Esophagus squamous epithelium (tissue), 5 donors: ENCODE measurements around the gene GGCX. TPM values are rescaled to one million over a fixed set of nuclear protein-coding genes. Genes with fewer than 3 reads are reported as not detected.

Source experiments
- DNase-seq: peaks from one replicate; lab custom pipeline; 2025; lab: John Stamatoyannopoulos, UW
- H3K27ac ChIP-seq, 4 donors: fragments of 200-600 bp; sonication (generic); one replicate each; pipeline ENCODE4 v1.5.1; 2016 to 2019; ENCODE audit warnings: mild to moderate bottlenecking in 1 of 4
- H3K27me3 ChIP-seq, 4 donors: fragments of 200-600 bp; sonication (generic); 1 replicate in 3 of 4; 2 replicates in 1 of 4; pipeline versions ENCODE4 v1.5.1 to v1.6.0; 2017 to 2021; ENCODE audit warnings: antibody characterized with exemption in 1 of 4
- H3K36me3 ChIP-seq, 3 donors: fragments of 200-600 bp; sonication (generic); one replicate each; pipeline ENCODE4 v1.5.1; 2016 to 2019
- H3K4me1 ChIP-seq, 3 donors: fragments of 200-600 bp; sonication (generic); one replicate each; pipeline ENCODE4 v1.5.1; 2017 to 2019
- H3K4me3 ChIP-seq, 4 donors: fragments of 200-600 bp; sonication (generic); 1 replicate in 3 of 4; 2 replicates in 1 of 4; pipeline ENCODE4 v1.5.1; 2016 to 2019; ENCODE audit warnings: mild to moderate bottlenecking in 2 of 4, moderate library complexity in 1 of 4
- H3K9me3 ChIP-seq, 3 donors: fragments of 200-600 bp; sonication (generic); one replicate each; pipeline ENCODE4 v1.5.1; 2016 to 2019
- POLR2A ChIP-seq, 4 donors: fragments of 450-650 bp; IDR thresholded peaks; one replicate each; pipeline ENCODE4 v1.6.1; 2017; ENCODE audit warnings: antibody characterized with exemption in 4 of 4, mild to moderate bottlenecking in 4 of 4, moderate library complexity in 3 of 4
- WGBS, 2 donors: methylation state at CpG; one replicate each; pipeline ENCODE4 v1.1.5; 2018; 5-methylcytosine and 5-hydroxymethylcytosine counted together
- intact Hi-C: fragments of 100-400 bp; cut with DNase I; formaldehyde crosslinking; loops from one replicate; pipeline ENCODE4 v1.15.0; 2022
- total RNA-seq, 4 donors: library from RNA; depleted of rRNA; stranded (reverse); fragments of >200 nt; gene quantifications; one replicate each; pipeline ENCODE4 v1.1.0, GENCODE V29; 2016
- TF ChIP-seq, protein P1 (sequence below), 6 experiments: fragments of 450-650 bp in 4 of 6; fragments of 200-600 bp in 2 of 6; sonication (generic) in 2 of 6; IDR thresholded peaks; one replicate each; pipeline ENCODE4 v1.5.1; 2016 to 2019; ENCODE audit warnings: antibody characterized with exemption in 6 of 6, mild to moderate bottlenecking in 4 of 6, moderate library complexity in 4 of 6
- donor health status: DM: yes; HTN: yes; CAD: no.

The GGCX gene
- total RNA-seq, 4 donors from 2014 or later: 19.7 to 27.5 (median 23.3) TPM

GRCh38 chr2:85584857-85585780, 23.8 kb upstream of the GGCX start:
- intact Hi-C loops: no loop called here
- Histone ChIP-seq H3K36me3 (peaks cover 0 to 32% (median 0%) of the 10 kb centered on the region in 3 donors), H3K9me3 (no peaks in the 10 kb centered on the region), H3K4me3 (peak overlapping the region; percentile 43 to 85 (median 59)), H3K27ac (peak overlapping the region; percentile 86 to 97 (median 94)), H3K27me3 (no peaks in the 10 kb centered on the region), H3K4me1 (peaks cover 21 to 82% (median 66%) of the 10 kb centered on the region in 3 donors)
- no peak for TF ChIP-seq POLR2A (IDR thresholded peaks at IDR 0.05)
- TF ChIP-seq, protein P1, sequence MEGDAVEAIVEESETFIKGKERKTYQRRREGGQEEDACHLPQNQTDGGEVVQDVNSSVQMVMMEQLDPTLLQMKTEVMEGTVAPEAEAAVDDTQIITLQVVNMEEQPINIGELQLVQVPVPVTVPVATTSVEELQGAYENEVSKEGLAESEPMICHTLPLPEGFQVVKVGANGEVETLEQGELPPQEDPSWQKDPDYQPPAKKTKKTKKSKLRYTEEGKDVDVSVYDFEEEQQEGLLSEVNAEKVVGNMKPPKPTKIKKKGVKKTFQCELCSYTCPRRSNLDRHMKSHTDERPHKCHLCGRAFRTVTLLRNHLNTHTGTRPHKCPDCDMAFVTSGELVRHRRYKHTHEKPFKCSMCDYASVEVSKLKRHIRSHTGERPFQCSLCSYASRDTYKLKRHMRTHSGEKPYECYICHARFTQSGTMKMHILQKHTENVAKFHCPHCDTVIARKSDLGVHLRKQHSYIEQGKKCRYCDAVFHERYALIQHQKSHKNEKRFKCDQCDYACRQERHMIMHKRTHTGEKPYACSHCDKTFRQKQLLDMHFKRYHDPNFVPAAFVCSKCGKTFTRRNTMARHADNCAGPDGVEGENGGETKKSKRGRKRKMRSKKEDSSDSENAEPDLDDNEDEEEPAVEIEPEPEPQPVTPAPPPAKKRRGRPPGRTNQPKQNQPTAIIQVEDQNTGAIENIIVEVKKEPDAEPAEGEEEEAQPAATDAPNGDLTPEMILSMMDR (IDR thresholded peaks at IDR 0.05): no peak
- DNase-seq: no peak
- WGBS, 2 donors: 25 to 45% methylated on average over 4 to 6 of the region's 9 CpGs

GRCh38 chr2:85584354-85584856, 23.1 kb upstream of the GGCX start, which contains the start of gene VAMP5:
TSS of gene VAMP5 (plus strand) at chr2:85584431. CDS start at chr2:85584491, 60 bp downstream.
- H3K4me1 ChIP-seq: peaks cover 21 to 82% (median 68%) of the 10 kb centered on the region in 3 donors
- peaks cover 0 to 33% (median 0%) of the 10 kb centered on the region in 3 donors for H3K36me3 ChIP-seq
- WGBS, 2 donors: 0% methylated on average over 7 of the region's 52 CpGs; no CpG with 5 or more reads in 1 of the 2 donors
- DNase-seq: no peak
- TF ChIP-seq, protein P1 (IDR thresholded peaks at IDR 0.05): no peak
- peak in 2 of 4 donors; percentile 51 to 55 for TF ChIP-seq POLR2A (IDR thresholded peaks at IDR 0.05)
- intact Hi-C loops: no loop called here
- peak within 1 kb of the TSS; percentile 43 to 85 (median 59) for H3K4me3 ChIP-seq
- no peaks in the 10 kb centered on the region for H3K27me3 ChIP-seq
- no peaks in the 10 kb centered on the region for H3K9me3 ChIP-seq
- H3K27ac ChIP-seq: peak within 1 kb of the TSS; percentile 86 to 97 (median 94)

DNA sequence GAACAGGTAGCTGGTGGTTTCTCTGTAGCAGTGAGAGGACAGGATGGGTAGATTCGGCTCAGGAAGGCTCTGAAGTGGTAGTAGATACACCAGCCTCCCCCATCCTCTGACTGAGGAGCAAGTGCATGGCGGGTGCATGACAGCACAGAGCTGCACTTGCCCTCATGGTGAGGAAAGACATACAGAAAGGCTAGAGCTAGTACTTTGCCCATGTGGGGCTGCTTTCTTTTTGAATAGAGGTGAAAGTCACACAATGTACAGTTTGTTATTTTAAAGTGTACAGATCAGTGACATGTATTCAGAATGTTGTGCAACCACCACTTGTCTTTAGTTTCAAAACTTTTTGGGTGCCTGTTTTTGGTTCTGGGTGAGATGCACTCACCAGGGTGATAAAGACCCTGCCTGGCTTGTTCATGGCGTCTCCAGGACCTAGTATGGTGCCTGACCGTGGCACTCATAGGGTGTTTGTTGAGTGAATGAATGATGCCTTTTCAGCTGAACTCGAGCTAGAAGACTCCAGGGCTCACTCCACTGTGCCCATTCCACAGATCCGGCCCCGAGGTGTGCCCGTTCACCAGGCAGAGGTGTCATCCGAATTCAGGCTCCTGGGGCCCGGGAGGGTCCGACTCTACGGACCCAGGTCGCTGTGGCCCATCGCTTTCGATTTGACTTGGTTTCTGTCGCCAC, 22.5 kb upstream of the GGCX start:
- H3K4me1 ChIP-seq: peaks cover 27 to 82% (median 68%) of the 10 kb centered on the region in 3 donors
- no peaks in the 10 kb centered on the region for H3K27me3 ChIP-seq
- H3K4me3 ChIP-seq: peak overlapping the region; percentile 43 to 85 (median 59)
- WGBS, 2 donors: 39 to 68% methylated on average over 4 to 10 of the region's 16 CpGs
- H3K36me3 ChIP-seq: peaks cover 0 to 33% (median 0%) of the 10 kb centered on the region in 3 donors
- TF ChIP-seq, protein P1 (IDR thresholded peaks at IDR 0.05): no peak
- no peak for TF ChIP-seq POLR2A (IDR thresholded peaks at IDR 0.05)
- no peaks in the 10 kb centered on the region for H3K9me3 ChIP-seq
- intact Hi-C loops: no loop called here
- DNase-seq: no peak
- peak overlapping the region; percentile 86 to 97 (median 94) for H3K27ac ChIP-seq

- TF ChIP-seq, protein P1 (IDR thresholded peaks at IDR 0.05): no peak
- no peak for TF ChIP-seq POLR2A (IDR thresholded peaks at IDR 0.05)
- H3K36me3 ChIP-seq: peaks cover 0 to 33% (median 0%) of the 10 kb centered on the region in 3 donors
- peak overlapping the region in 2 of 4 donors; percentile 0 to 96 for H3K27ac ChIP-seq
- 50 to 60% methylated on average over 1 of the region's 1 CpG for WGBS, 2 donors
- no peaks in the 10 kb centered on the region for H3K27me3 ChIP-seq
- no peaks in the 10 kb centered on the region for H3K9me3 ChIP-seq
- no peak overlapping the region for H3K4me3 ChIP-seq
- peaks cover 40 to 82% (median 62%) of the 10 kb centered on the region in 3 donors for H3K4me1 ChIP-seq
- intact Hi-C loops: no loop called here
- no peak for DNase-seq
Observed at GRCh38 chr2:85582492-85582891, 21.2 kb upstream of the GGCX start.
